ENCODE results near the gene MILR1. TPM values are rescaled to one million over a fixed set of nuclear protein-coding genes. Genes with fewer than 3 reads are reported as not detected.

Gene MILR1
- total and polyA plus RNA-seq, 2 donors (not counting 3 experiments of a cell fraction or from before 2014, with no cell fraction given): 1.2 to 17.8 TPM

DNA sequence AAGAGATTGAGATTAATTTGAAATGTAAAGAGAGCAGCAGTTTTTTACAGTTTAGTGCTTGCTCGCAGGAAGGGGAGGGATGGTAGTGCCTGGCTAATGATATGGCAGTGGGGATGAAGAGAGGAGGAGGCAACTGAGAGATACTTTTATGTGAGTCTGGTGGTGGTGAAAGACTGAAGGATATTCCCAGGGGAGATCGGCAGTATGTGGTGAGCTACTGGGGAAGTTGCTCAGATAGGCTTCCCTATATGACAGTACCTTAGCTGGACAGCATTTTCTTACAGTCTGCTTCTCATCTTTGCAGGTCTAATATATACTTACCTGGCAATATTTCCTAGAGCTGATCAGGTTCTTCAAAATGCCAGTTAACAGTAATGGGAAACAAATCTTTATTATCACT, 66.5 kb downstream of the MILR1 start:
- ChIA-PET POLR2A (interaction anchor here (0.6 to 0.8 kb wide), 2 partner anchors 11 to 114 kb away, joined by 3 to 5 read pairs; no protein-coding TSS in a partner anchor), CTCF (interaction anchor here (1.0 to 1.6 kb wide), 3 partner anchors 9 to 24 kb away, joined by 3 to 4 read pairs (median 3); partner anchors contain the start of genes CEP95 and DDX5)
- Histone ChIP-seq H3K4me1 (ENCODE audit: control insufficient read depth, extremely low read depth, insufficient read depth, low read length) (peaks cover 3% of the 10 kb centered on the region), H3K9ac (replicated peaks; ENCODE audit: extremely low read depth, insufficient read depth, low read length) (no peak overlapping the region), H3K4me3 (replicated peaks in 1 of 3; ENCODE audit: insufficient read depth in 1 of 3, low read depth in 1 of 3, low read length in 3 of 3) (no peak overlapping the region), H3K9me3 (replicated peaks; ENCODE audit: control insufficient read depth, insufficient read depth, low read length) (no peaks in the 10 kb centered on the region), H3K27me3 (ENCODE audit: control insufficient read depth in 2 of 2, insufficient read depth in 2 of 2, low read length in 2 of 2) (no peaks in the 10 kb centered on the region), H2AFZ (ENCODE audit: low read depth, low read length) (no peak overlapping the region), H3K79me2 (ENCODE audit: control insufficient read depth, insufficient read depth, low read length) (no peaks in the 10 kb centered on the region), H3K36me3 (ENCODE audit: control insufficient read depth in 2 of 2, extremely low read depth in 1 of 2, insufficient read depth in 2 of 2, low read length in 2 of 2) (peaks cover 14 to 37% of the 10 kb centered on the region in 2 experiments), H4K20me1 (replicated peaks; ENCODE audit: control insufficient read depth, extremely low read depth, insufficient read depth, low read length) (no peaks in the 10 kb centered on the region), H3K4me2 (ENCODE audit: insufficient read depth, low read length) (no peak overlapping the region), H3K27ac (ENCODE audit: insufficient read depth, low read depth, low read length) (no peak overlapping the region), H3K9me1 (replicated peaks; ENCODE audit: control insufficient read depth, extremely low read depth, insufficient read depth, low read length) (no peaks in the 10 kb centered on the region)
- DNase-seq (ENCODE audit: low read depth, low spot score): no peak
- dilution Hi-C loops (cut with MboI; ENCODE audit: extremely low pct_ligation_motif_present, low sequenced_read_pairs): no loop called here
- FAIRE-seq: no peak
- intact Hi-C loops (cut with micrococcal nuclease): no loop called here
- no TSS peak for BruUV-seq (replicated peaks)
- TF ChIP-seq JUN (IDR thresholded peaks at IDR 0.05; ENCODE audit: borderline replicate concordance, insufficient read depth, insufficient read length, low read depth) (no peak), POLR2A (IDR thresholded peaks at IDR 0.05; ENCODE audit: low read depth, low read length) (no peak), POLR2AphosphoS5 (IDR thresholded peaks at IDR 0.05; ENCODE audit: insufficient read depth, low read depth, low read length) (no peak), GATA2 (IDR thresholded peaks at IDR 0.05; ENCODE audit: insufficient read depth, insufficient read length, low read depth, low read length) (no peak), MYC (IDR thresholded peaks at IDR 0.05; ENCODE audit: low read depth, low read length) (no peak), EZH2 (IDR thresholded peaks at IDR 0.05; ENCODE audit: borderline replicate concordance, low read depth, low read length, severe bottlenecking) (no peak), FOS (IDR thresholded peaks at IDR 0.05; ENCODE audit: borderline replicate concordance, insufficient read depth, low read length) (no peak)
- TF ChIP-seq, protein P1, sequence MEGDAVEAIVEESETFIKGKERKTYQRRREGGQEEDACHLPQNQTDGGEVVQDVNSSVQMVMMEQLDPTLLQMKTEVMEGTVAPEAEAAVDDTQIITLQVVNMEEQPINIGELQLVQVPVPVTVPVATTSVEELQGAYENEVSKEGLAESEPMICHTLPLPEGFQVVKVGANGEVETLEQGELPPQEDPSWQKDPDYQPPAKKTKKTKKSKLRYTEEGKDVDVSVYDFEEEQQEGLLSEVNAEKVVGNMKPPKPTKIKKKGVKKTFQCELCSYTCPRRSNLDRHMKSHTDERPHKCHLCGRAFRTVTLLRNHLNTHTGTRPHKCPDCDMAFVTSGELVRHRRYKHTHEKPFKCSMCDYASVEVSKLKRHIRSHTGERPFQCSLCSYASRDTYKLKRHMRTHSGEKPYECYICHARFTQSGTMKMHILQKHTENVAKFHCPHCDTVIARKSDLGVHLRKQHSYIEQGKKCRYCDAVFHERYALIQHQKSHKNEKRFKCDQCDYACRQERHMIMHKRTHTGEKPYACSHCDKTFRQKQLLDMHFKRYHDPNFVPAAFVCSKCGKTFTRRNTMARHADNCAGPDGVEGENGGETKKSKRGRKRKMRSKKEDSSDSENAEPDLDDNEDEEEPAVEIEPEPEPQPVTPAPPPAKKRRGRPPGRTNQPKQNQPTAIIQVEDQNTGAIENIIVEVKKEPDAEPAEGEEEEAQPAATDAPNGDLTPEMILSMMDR (IDR thresholded peaks at IDR 0.05; ENCODE audit: extremely low read depth in 1 of 2, insufficient read depth in 1 of 2, low read depth in 1 of 2, low read length in 2 of 2): no peak
- TF ChIP-seq, protein P2, sequence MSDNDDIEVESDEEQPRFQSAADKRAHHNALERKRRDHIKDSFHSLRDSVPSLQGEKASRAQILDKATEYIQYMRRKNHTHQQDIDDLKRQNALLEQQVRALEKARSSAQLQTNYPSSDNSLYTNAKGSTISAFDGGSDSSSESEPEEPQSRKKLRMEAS (IDR thresholded peaks at IDR 0.05; ENCODE audit: insufficient read depth, insufficient read length): no peak

Measured in endothelial cell of umbilical vein (primary cell).